Fibroblast of skin of scalp (primary cell): ENCODE measurements around the gene CD2.

Experiments used
- DNase-seq: peaks from one replicate; pipeline ENCODE4 v3.0.0-alpha.2; 2013

Gene CD2

DNA sequence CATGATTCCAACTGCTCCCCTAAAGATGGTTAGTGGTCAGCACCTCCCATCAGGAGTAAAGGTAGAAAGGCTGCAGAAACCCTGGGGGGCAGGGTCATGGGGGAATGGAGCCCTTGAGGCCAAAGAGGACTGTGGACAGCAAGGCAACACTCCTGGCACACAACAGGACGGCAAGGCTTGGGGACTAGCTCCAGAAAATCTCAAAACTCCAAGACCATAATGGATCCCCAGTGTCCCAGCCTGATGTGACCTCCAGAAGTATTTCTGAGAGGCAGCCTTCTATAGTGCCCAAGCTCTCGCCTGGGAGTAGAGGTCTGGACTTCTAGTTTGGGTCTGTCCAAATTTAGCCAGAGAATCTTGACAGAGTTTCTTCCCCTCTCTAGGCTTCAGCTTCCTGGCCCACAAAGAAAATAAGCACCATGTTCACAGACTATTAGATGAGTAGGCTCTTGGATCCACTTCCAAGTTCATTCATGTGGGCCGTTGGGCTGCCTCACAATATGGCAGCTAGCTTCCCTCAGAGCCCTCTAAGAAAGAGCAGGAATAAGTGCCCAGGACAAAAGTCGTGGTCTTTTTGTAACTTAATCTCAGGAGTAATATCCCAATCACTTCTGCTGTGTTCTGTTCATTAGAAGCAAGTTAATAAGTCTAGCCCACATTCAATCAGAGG is 6.9 kb downstream of the CD2 start:
- no peak for DNase-seq

DNA sequence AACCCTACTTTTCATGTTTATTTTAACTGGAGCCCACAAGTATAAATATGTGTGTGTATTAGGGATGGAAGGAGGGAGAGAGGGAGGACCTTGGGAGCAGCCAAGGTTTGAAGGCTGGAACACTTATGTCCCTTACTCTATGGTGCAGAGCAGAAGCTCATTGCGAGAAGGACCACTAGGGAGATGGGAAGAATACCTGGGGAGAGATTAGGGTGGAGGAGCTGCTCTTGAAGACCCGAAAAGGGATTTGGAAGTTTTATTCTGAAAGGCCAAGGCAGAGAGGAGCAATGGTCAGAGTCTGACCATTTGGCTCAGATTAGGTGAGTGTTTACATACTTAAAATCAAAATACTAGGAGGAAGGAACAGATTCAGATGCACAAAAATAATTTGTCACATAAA is 8.1 kb downstream of the CD2 start:
- no peak for DNase-seq

DNA sequence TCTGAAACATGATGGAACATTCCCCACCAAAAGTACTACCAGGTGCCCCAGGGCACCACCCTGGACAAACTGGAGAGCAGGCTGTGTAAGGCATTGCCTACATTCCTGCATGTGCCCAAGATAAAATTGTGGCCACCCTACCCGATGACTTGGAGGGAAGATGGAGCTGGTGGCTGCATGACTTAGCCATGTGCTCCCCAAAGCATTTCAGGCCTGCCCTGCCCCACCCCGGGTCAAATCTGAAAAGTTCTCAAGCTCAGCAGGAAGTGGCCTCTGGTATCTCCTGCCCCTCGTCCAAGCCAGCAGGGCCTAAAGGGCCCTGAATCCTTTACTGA is 8.5 kb downstream of the CD2 start:
- no peak for DNase-seq

- DNase-seq: no peak
Observed at GRCh38 chr1:116763116-116763786, 9.0 kb downstream of the CD2 start.

GRCh38 chr1:116763787-116764465 is 9.7 kb downstream of the CD2 start:
- peak; percentile 11 for DNase-seq

DNA sequence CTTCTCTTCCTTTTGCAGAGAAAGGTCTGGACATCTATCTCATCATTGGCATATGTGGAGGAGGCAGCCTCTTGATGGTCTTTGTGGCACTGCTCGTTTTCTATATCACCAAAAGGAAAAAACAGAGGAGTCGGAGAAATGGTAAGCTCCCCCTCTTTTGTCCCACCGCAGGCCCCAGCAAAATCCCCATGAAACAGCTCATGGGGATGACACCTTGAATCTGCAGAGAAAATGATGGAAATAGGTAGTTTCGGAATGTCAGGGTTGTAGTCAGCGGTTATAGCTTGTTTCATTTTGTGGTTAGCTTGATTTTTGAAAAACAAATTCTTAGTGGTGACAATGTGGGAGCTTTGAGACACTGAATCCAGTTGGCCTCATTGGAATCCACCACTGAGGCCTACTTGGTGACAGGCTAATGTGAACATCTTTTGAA is 10.3 kb downstream of the CD2 start:
- no peak for DNase-seq

DNA sequence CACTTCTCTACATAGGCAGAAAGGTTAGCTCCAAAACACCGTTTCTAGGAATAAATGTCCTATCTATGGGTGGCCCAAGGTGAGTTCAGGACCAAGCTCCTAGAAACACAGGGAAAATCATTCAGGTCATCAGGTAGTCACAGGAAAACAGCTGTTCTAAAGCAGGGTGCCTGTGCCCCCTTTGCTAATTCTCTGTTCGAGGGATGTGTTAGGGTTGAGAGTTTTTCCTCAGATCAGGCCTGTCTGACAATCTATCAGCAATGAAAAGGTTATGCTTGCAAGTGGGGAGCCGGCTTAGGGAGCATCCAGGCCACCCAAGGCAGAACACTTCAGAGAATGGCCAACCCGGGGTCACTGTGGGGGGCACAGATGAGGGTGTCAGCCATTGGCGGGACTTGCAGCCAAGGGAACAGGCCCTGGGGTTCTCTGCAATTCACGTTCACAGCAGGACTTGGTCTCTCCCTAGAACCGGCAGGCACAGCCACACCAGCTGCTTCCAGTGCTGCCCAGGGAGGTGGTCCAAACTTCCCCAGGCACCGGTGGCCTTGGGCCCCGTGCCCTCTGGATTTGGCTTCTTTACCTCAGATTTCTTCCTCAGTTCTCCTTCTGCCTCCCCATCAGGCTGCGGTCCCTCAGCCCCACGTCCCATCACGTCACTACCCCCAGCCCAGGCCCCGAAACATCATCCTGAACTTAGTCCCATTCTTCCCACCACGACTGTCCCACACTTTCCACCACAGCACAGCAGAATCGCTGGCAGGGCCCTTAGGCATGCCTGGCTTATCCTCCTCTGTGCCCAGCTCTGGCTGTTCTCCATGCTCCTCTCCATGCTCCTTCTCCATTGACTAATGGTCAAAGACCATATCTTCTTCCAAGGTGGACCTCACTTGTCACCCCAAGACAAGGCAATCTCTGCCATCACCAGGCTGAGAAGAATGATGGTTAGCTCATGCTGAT is 11.0 kb downstream of the CD2 start:
- DNase-seq: no peak

GRCh38 chr1:116765962-116766361 is 11.7 kb downstream of the CD2 start:
- DNase-seq: peak; percentile 15

- peak; percentile 64 for DNase-seq
Observed at GRCh38 chr1:116766616-116767469, 12.6 kb downstream of the CD2 start.

- DNase-seq: no peak
Observed at GRCh38 chr1:116767782-116768382, 13.7 kb downstream of the CD2 start.

DNA sequence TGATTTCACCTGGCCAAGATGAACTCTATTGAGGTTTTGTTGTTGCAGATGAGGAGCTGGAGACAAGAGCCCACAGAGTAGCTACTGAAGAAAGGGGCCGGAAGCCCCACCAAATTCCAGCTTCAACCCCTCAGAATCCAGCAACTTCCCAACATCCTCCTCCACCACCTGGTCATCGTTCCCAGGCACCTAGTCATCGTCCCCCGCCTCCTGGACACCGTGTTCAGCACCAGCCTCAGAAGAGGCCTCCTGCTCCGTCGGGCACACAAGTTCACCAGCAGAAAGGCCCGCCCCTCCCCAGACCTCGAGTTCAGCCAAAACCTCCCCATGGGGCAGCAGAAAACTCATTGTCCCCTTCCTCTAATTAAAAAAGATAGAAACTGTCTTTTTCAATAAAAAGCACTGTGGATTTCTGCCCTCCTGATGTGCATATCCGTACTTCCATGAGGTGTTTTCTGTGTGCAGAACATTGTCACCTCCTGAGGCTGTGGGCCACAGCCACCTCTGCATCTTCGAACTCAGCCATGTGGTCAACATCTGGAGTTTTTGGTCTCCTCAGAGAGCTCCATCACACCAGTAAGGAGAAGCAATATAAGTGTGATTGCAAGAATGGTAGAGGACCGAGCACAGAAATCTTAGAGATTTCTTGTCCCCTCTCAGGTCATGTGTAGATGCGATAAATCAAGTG is 14.3 kb downstream of the CD2 start:
- no peak for DNase-seq

GRCh38 chr1:116769104-116769452 is 14.8 kb downstream of the CD2 start:
- no peak for DNase-seq

- DNase-seq: peak; percentile 40
Observed at GRCh38 chr1:116769561-116769977, 15.3 kb downstream of the CD2 start.

GRCh38 chr1:116769994-116770393 is 15.8 kb downstream of the CD2 start:
- no peak for DNase-seq

GRCh38 chr1:116770625-116771024 is 16.4 kb downstream of the CD2 start:
- no peak for DNase-seq

GRCh38 chr1:116771997-116772647 is 17.9 kb downstream of the CD2 start:
- no peak for DNase-seq

DNA sequence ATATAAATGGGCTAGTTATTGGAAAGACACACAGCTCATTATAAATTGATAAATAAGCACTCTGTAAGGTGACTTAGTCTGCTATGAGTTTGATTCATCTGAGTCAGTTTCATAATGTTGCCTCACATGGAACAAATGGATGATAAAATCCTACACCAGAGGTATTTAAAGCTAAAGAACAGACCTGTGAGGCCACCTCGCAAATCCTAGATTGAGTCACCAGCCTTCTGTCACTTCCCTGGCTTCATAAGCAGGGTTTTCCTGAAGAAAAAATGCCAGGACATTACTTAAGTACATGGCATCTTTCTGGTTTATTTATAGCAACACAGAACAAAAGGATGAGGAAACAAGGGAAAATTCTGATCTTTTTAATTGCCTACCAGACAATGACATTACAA is 18.4 kb downstream of the CD2 start:
- peak; percentile 20 for DNase-seq

GRCh38 chr1:116775116-116775752 is 21.0 kb downstream of the CD2 start:
- no peak for DNase-seq
